Mucosa of descending colon (tissue), 3 donors: ENCODE results near the gene SEC14L1. TPM values are rescaled to one million over a fixed set of nuclear protein-coding genes. Genes with fewer than 3 reads are reported as not detected.
A peak's percentile ranks its signal among the peaks of the same experiment; 100 is the strongest.

Experiments used
- ATAC-seq: fragments of 200-7000 bp; cut with Tn5 transposase; one replicate; pipeline ENCODE4 v1.9.1; 2020; ENCODE audit warnings: mild to moderate bottlenecking, moderate library complexity
- DNase-seq, 3 donors: peaks; one replicate each; pipeline ENCODE4 v3.0.0-alpha.2; 2020
- H3K36me3 ChIP-seq: fragments of 200-600 bp; one replicate; pipeline ENCODE4 v1.8.0; 2021; ENCODE audit warnings: low read depth, mild to moderate bottlenecking
- H3K4me1 ChIP-seq: fragments of 200-600 bp; one replicate; pipeline ENCODE4 v1.8.0; 2021; ENCODE audit warnings: low read depth, mild to moderate bottlenecking
- H3K4me3 ChIP-seq: fragments of 200-600 bp; one replicate; pipeline ENCODE4 v1.8.0; 2021; ENCODE audit warnings: mild to moderate bottlenecking
- H3K9me3 ChIP-seq: fragments of 200-600 bp; one replicate; pipeline ENCODE4 v1.8.0; 2021; ENCODE audit warnings: mild to moderate bottlenecking
- intact Hi-C, 2 donors: fragments of 100-400 bp; cut with DNase I in 1 of 2; cut with micrococcal nuclease in 1 of 2; formaldehyde crosslinking; loops; one replicate each; pipeline versions ENCODE4 v1.11.0 to v1.11.1; 2022; cut with DNase I, micrococcal nuclease
- total RNA-seq, 3 donors: library from RNA; stranded (reverse); fragmentation: NEBNext Ultra II Directional in 2 of 3; extraction: Animal tissue kit (Norgen Biotek cat#: 25700) in 2 of 3; gene quantifications; one replicate each; pipeline versions ENCODE4 v1.2.1 to v1.2.4, GENCODE V29; 2021 to 2023
- TF ChIP-seq, protein P1 (sequence below): fragments of 200-600 bp; IDR thresholded peaks from one replicate; pipeline ENCODE4 v1.8.0; 2022; ENCODE audit warnings: antibody characterized with exemption, mild to moderate bottlenecking
- donor health status: DM: no; HTN: no; CAD: no; lungs with moderate emphysema.
- donor health status: DM: no; HTN: no; CAD: no.
- donor health status: DM: no; HTN: yes; CAD: no.

SEC14L1 gene
- total RNA-seq, 3 donors from 2014 or later, result 24.5 to 44.6 (median 44.0) TPM

DNA sequence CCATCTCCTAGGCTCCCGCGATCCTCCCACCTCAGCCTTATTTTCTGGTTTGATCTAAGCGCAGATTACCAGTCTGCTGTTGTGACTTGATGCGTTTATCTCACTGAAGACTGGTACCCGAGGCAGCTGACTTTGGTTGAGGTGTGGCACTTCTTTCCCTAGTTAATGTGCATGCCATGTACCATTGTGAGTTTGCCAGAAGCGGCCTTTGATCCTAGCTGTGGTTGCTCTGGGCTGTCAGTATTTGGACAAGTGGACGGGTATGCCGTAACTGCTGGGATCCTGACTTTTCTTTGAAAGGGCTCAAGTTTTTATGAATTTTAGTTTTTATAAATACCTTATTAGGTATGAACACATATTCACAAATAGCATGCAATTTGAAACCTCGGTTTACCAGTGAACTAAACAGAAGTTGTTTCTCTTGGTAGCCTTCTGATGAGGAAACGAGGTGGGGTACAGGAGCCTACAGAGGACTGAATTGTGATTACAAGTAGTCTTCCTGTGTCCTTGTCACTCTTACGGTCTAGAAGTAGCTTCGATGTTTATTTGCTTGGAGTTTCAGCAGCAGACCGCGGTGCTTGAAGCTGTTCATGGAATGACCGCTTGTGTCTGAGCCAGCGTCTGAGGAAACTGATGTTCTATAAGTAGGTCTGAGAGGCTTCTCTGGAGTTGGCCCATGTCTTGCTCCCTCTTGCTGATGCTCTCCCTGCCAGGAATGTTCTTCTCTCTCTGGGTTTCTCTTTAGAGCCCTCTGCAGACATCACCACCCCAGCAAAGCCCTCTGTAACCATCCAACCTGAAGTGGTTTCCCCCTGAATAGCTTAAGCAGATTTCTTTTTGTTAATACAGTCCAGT lies 40.0 kb downstream of the SEC14L1 start:
- no peaks in the 10 kb centered on the region for H3K9me3 ChIP-seq
- no peaks in the 10 kb centered on the region for H3K36me3 ChIP-seq
- H3K4me1 ChIP-seq, result no peaks in the 10 kb centered on the region
- no peak for ATAC-seq
- H3K4me3 ChIP-seq, result no peak overlapping the region
- intact Hi-C loops, result no loop called here
- TF ChIP-seq, protein P1, sequence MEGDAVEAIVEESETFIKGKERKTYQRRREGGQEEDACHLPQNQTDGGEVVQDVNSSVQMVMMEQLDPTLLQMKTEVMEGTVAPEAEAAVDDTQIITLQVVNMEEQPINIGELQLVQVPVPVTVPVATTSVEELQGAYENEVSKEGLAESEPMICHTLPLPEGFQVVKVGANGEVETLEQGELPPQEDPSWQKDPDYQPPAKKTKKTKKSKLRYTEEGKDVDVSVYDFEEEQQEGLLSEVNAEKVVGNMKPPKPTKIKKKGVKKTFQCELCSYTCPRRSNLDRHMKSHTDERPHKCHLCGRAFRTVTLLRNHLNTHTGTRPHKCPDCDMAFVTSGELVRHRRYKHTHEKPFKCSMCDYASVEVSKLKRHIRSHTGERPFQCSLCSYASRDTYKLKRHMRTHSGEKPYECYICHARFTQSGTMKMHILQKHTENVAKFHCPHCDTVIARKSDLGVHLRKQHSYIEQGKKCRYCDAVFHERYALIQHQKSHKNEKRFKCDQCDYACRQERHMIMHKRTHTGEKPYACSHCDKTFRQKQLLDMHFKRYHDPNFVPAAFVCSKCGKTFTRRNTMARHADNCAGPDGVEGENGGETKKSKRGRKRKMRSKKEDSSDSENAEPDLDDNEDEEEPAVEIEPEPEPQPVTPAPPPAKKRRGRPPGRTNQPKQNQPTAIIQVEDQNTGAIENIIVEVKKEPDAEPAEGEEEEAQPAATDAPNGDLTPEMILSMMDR, result no peak
- no peak for DNase-seq

GRCh38 chr17:77182205-77183172 lies 41.7 kb downstream of the SEC14L1 start:
- TF ChIP-seq, protein P1, result no peak
- Histone ChIP-seq H3K4me1 (no peaks in the 10 kb centered on the region), H3K9me3 (no peaks in the 10 kb centered on the region), H3K36me3 (no peaks in the 10 kb centered on the region), H3K4me3 (no peak overlapping the region)
- intact Hi-C loops, result no loop called here
- ATAC-seq, result no peak
- no peak for DNase-seq

DNA sequence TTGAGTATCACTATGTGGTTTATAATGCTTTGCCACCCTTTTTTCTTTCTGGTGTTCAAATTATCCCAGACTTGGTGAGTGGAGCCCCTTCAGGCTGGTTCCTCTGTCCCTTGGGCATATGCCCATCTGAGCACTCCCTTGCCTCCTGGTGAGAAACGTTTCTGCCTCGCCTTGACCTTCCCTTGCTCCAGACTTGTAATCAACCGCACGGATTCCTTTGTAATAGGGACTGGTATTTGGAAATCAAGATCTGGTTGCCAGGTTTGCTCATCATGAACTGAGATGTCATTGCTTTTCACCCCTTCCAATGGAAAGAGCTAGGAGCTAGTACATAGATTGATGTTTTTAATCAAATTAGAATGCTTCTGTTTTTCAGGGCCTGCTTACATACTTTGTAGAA lies 43.7 kb downstream of the SEC14L1 start:
- TF ChIP-seq, protein P1, result no peak
- intact Hi-C loops, result no loop called here
- Histone ChIP-seq H3K4me1 (no peaks in the 10 kb centered on the region), H3K4me3 (no peak overlapping the region), H3K36me3 (no peaks in the 10 kb centered on the region), H3K9me3 (no peaks in the 10 kb centered on the region)
- ATAC-seq (no peak), DNase-seq (no peak)

DNA sequence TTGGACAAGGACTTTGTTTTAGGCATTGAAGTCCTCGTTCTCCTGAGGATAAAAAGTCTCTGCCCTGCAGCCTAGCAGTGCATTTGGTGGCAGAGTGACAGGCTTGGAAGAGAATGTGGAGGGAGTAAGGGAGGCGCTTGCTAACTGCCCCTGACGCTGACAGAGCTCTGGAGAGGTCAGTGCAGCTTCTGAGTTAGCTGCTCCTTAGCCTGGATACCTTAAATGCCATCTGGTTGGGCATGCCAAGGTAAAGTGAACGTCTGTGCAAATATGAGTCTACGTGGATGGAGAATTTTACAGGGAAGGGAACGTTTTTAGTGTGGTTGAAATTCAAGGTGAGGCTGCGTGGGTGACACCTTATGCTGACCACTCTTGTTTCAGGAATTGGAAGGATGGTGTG lies 44.4 kb downstream of the SEC14L1 start:
- no peak overlapping the region for H3K4me3 ChIP-seq
- H3K9me3 ChIP-seq, result no peaks in the 10 kb centered on the region
- no peaks in the 10 kb centered on the region for H3K4me1 ChIP-seq
- intact Hi-C loops, result no loop called here
- TF ChIP-seq, protein P1, result no peak
- no peak for DNase-seq
- no peak for ATAC-seq
- H3K36me3 ChIP-seq, result no peaks in the 10 kb centered on the region

GRCh38 chr17:77186141-77186604 lies 45.4 kb downstream of the SEC14L1 start:
- Histone ChIP-seq H3K4me1 (no peaks in the 10 kb centered on the region), H3K9me3 (no peaks in the 10 kb centered on the region), H3K4me3 (no peak overlapping the region), H3K36me3 (no peaks in the 10 kb centered on the region)
- ATAC-seq (peak; percentile 28), DNase-seq (no peak)
- TF ChIP-seq, protein P1, result no peak
- intact Hi-C loops, result no loop called here
